NB4 (cell line): ENCODE measurements around the gene TAS1R2.

Source experiments
- DNase-seq: peaks from one replicate; pipeline ENCODE4 v3.0.0; 2010; ENCODE audit warnings: low read depth
- H3K4me3 ChIP-seq: one replicate; pipeline ENCODE4 v1.5.1; 2011; ENCODE audit warnings: mild to moderate bottlenecking, low read depth, low read length, moderate library complexity
- MYC ChIP-seq: IDR thresholded peaks from 2 replicates; pipeline ENCODE4 v1.6.1; 2011; ENCODE audit warnings: low read depth, low read length
- POLR2A ChIP-seq: IDR thresholded peaks from 2 replicates; pipeline ENCODE4 v1.6.1; 2011; ENCODE audit warnings: mild to moderate bottlenecking; ENCODE audit not compliant: insufficient read length; ENCODE audit errors: extremely low read depth
- TF ChIP-seq, protein P1 (sequence below): IDR thresholded peaks from one replicate; pipeline ENCODE4 v1.5.1; 2012; ENCODE audit warnings: low read depth, low read length
- TF ChIP-seq, protein P2 (sequence below): IDR thresholded peaks from 2 replicates; pipeline ENCODE4 v1.6.1; 2011; ENCODE audit warnings: low read depth, low read length

TAS1R2 gene

DNA sequence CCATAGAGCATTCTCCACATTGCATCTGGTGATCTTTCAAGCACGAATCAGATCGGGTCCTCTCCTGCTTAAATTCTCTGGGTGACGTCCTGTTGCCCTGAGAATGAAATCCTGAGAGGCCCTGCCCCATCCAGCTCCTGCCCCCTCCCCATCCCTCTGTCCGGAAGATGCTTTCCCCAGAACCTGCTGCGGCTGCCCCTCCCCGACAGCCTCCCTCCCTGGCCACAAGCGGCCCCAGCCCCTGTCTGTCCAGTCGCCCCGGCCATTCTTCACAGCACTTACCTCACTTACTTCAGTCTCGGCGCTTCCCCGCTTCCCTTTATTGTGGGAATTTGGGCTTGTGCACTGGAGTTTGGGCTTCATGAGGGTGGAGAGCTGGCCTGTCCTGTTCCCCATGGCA, 40.3 kb downstream of the TAS1R2 start:
- TF ChIP-seq, protein P1, sequence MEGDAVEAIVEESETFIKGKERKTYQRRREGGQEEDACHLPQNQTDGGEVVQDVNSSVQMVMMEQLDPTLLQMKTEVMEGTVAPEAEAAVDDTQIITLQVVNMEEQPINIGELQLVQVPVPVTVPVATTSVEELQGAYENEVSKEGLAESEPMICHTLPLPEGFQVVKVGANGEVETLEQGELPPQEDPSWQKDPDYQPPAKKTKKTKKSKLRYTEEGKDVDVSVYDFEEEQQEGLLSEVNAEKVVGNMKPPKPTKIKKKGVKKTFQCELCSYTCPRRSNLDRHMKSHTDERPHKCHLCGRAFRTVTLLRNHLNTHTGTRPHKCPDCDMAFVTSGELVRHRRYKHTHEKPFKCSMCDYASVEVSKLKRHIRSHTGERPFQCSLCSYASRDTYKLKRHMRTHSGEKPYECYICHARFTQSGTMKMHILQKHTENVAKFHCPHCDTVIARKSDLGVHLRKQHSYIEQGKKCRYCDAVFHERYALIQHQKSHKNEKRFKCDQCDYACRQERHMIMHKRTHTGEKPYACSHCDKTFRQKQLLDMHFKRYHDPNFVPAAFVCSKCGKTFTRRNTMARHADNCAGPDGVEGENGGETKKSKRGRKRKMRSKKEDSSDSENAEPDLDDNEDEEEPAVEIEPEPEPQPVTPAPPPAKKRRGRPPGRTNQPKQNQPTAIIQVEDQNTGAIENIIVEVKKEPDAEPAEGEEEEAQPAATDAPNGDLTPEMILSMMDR: no peak
- H3K4me3 ChIP-seq: no peak overlapping the region
- no peak for DNase-seq

DNA sequence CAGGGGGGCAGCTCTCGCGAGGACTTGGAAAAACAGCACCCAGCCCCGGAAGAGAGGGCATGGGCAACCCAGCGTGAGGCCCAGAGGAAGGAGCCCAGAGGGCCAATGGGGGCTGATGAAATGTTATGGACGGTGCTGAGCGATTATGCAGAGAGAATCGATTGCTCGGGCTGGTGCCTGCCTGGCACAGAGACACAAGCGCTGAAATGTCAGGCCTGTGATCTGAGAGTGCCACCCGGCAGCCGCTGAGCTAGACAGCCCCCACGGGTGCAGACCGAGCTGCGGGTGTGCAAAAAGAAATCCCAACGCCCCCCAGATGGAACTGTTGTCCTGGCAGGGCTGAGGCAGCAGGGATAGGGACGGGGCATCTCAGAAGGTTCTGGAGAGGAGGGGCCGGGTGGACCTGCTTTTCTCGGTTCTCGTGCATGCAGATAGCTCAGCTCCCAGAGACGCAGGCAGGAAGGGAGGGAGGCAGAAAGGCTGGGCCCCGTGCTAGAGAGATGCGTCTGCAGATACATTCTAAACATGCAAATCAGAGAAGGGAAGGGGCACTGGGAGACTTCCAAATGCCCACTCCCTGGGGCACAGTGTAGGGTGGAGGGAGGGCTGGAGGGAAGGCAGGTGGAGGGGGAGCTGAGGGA, 41.5 kb downstream of the TAS1R2 start:
- no peak overlapping the region for H3K4me3 ChIP-seq
- DNase-seq: no peak
- no peak for TF ChIP-seq MYC
- no peak for TF ChIP-seq POLR2A
- TF ChIP-seq, protein P2, sequence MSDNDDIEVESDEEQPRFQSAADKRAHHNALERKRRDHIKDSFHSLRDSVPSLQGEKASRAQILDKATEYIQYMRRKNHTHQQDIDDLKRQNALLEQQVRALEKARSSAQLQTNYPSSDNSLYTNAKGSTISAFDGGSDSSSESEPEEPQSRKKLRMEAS: no peak
- TF ChIP-seq, protein P1: no peak

DNA sequence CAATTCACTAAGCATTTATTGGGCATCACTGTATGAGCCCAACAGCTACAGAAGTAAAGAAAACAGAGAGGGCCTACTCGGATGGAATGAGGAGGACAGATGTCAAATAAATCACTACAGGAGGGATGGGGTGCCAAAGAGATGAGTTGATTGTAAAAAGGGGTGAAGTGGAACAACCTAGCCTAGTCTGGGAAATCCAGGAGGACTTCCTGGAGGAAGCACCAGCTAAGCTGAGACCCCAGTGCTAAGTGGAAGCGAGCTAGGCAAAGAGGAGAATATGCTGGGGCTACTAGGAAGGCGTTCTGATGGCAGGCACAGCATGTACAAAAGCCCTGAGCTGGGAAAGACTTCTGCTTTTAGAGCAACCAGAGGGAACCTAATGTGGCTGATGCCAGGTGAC, 42.1 kb downstream of the TAS1R2 start:
- no peak for DNase-seq
- no peak overlapping the region for H3K4me3 ChIP-seq
- TF ChIP-seq MYC (no peak), POLR2A (no peak)
- TF ChIP-seq, protein P2: no peak
- TF ChIP-seq, protein P1: no peak

DNA sequence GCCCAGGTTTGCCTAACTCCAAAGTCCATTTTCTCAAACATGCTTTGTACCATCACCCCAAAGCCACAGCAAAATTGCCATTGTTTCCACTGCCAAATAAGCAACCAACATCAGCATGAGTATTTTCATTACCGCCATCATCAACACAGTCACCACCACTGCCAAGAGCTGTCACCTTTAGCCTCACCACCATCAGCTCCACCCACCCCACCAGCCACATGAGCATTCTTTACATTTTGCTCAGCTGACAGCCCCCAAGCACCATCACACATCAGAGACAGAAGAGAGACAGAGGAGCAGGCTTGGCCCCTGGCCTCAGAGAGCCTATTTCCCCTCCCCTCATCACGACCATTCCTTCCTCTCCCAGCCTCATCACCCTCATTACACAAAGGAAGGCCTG, 42.7 kb downstream of the TAS1R2 start:
- DNase-seq: no peak
- no peak overlapping the region for H3K4me3 ChIP-seq
- TF ChIP-seq MYC (no peak), POLR2A (no peak)
- TF ChIP-seq, protein P1: no peak
- TF ChIP-seq, protein P2: no peak

DNA sequence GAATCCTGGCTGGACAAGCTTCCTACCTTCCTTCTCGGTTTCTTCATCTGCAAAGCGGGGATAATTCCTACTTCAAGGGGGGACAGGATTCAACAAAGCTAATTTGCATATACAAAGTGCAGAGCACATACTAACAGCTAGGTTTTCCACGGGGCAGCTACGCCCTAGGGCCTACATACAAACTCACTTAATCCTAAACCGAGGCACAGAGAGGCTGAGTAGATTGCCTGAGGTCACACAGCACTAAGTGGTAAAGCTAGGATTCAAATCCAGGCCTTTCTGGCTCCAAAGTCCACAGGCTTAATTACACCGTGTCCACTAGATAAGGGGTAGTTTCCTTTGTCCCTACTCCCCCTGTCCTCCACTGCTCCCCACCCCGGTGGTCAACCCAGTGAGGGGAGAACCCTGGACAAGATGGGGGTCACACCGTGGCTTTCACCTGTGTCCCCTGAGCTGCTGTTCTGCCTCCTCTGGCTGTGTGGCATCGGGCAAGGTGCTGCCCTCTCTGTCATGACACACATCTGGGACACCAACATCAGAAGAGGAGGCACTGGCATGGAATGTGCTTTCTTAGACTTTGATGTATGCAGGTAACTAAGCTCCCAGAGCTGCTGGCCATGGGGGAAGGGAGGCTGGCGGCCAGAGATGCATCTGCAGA, 44.5 kb downstream of the TAS1R2 start:
- TF ChIP-seq MYC (no peak), POLR2A (no peak)
- TF ChIP-seq, protein P1: no peak
- TF ChIP-seq, protein P2: no peak
- DNase-seq: no peak
- no peak overlapping the region for H3K4me3 ChIP-seq

DNA sequence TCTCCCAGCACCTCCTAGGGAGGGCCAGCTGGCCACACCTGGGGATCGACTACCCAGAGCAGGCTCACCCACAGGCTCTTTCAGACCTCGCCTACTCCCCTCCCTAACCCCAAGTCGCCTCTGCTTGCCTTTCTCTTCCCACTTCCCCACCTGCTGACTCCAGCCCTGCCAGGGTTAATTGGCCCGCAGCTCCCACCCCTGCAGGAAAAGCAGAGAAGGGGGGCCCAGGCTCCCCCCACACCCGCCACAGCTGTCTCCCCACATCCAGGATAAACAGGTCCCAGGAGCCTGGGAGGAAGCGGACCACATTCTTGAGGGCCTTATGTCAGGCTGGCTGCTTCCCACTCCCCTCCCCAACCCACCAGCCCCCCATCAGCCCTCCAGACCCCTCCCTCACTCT, 45.0 kb downstream of the TAS1R2 start:
- TF ChIP-seq, protein P2: no peak
- TF ChIP-seq POLR2A (no peak), MYC (no peak)
- TF ChIP-seq, protein P1: no peak
- H3K4me3 ChIP-seq: no peak overlapping the region
- no peak for DNase-seq
